Measurements from ENCODE around the gene LSM4. TPM values are rescaled to one million over a fixed set of nuclear protein-coding genes. Genes with fewer than 3 reads are reported as not detected.

LSM4 gene
- total RNA-seq, 1 donor from 2014 or later, result 85.0 TPM

DNA sequence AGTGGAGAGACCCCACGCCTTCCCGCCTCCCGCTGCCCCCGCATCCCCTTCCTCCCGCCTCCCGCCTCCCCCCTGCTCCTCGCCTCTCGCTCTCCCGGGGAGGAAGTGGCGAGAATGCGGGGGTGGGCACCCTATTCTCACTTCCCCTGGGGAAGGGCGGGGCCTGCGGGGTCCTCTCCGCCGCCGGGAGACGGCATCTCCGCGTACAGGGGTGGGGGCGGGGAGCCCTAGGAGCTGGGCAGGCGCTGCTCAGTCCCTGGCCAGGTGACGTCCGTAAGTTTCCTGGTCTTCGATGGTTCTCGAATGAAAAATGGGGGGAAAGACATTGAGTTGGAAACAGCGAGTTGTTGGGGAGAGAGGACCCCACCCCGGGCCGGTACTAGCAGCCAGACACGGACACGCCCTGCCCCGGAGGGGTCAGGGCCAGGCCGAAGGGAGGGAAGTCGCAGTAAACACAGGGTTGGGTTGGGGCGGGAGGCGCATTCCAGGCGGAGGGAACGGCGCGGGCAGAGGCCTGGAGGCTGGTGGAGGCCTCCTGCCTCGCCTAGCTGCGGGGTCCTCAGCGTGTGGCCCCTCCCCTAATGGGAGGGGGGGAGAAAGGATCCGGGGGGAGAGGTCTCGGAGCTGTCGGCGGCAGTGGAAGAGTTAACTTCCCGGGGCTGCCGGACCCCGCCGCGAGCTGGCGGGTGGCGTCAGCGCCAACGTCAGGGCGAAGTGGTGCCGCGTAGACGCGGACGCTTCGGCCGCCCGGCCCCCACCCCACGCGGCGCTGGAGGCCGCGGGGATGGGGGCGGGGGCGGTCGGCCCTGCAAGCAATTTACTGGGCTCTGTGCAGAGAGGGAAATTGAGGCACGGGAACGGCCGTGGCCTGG, 31.1 kb downstream of the LSM4 start:
- ATAC-seq, result peak; percentile 65

DNA sequence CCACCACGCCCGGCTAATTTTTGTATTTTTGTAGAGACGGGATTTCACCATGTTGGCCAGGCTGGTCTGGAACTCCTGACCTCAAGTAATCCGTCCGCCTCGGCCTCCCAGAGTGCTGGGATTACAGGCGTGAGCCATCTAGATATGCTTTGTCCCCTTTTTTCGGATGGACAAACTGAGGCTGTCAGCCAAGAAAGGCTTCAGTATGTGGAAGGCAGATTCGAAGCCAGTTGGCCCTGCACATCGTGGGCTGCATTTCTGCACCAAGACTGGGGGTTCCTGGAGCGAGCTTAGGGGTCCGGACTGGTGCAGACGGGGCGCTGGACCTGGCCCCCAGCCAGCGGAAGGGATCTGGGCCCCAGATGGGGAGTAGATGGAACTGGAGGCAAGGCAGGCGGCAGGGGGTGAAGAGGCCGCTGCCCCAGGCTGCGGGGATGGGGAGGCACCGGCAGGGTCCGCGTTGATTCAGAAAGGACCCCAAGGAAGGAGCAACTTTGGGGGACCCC, 31.8 kb downstream of the LSM4 start:
- no peak for ATAC-seq

DNA sequence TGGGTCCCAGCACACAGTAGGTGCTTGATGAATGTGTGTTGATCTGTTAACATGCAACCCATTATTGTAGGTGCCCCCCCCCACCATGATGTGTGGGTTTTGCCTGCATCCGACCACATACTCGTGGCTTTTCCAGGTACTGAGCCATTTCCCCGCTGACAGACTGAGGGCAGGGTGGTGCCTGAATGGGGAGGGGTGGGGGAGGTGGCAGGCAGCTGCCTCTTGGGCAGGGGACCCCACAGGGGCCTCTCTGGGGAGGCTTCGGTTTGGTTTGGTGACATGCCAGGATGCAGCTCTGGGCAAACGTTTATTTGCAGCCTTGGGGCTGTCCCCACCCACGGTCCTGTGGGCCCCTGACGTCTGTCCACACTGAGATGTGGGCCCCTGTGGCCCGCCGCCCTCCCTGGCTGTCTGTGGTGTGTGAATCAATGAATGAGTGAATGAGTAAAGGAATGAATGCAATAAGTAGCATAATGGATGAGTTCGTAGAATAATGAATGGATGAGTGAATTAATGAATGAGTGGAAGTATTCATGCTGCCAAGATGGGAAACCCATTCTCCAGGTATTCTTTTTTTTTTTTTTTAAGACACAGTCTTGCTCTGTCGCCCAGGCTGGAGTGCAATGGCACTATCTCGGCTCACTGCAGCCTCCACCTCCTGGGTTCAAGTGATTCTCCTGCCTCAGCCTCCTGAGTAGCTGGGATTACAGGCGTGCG, 32.4 kb downstream of the LSM4 start:
- peak; percentile 3 for ATAC-seq

DNA sequence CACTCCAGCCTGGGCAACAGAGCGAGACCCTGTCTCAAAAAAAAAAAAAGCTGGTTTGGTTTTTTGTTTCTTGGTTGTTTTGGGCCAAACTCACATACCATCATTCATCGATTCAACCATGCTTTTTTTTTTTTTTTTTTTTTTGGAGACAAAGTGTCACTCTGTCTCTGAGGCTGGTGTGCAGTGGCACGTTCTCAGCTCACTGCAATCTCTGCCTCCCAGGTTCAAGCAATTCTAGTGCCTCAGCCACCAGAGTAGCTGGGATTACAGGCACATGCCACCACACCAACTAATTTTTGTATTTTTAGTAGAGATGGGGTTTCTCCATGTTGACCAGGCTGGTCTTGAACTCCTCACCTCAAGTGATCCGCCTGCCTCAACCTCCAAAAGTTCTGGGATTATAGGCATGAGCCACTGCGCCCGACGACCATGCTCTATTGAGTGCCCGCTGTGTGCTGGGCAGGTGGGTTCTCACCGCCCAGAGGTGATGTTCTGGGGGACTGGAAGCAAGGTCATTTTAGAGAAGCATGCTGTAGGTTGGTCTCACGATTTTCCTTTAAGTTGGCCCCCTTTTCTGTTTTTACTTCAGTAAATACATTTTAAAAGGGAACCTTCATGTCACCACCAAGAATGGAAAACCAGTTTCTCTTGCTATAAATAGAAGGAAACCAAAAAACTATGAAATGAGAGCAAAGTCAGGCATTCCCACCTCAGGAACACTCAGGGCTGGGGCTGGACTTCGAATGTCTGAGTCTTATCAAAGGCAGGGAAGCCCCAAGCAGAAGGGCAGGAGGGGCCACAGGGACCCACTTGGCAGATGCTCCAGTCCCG, 33.2 kb downstream of the LSM4 start:
- no peak for ATAC-seq

DNA sequence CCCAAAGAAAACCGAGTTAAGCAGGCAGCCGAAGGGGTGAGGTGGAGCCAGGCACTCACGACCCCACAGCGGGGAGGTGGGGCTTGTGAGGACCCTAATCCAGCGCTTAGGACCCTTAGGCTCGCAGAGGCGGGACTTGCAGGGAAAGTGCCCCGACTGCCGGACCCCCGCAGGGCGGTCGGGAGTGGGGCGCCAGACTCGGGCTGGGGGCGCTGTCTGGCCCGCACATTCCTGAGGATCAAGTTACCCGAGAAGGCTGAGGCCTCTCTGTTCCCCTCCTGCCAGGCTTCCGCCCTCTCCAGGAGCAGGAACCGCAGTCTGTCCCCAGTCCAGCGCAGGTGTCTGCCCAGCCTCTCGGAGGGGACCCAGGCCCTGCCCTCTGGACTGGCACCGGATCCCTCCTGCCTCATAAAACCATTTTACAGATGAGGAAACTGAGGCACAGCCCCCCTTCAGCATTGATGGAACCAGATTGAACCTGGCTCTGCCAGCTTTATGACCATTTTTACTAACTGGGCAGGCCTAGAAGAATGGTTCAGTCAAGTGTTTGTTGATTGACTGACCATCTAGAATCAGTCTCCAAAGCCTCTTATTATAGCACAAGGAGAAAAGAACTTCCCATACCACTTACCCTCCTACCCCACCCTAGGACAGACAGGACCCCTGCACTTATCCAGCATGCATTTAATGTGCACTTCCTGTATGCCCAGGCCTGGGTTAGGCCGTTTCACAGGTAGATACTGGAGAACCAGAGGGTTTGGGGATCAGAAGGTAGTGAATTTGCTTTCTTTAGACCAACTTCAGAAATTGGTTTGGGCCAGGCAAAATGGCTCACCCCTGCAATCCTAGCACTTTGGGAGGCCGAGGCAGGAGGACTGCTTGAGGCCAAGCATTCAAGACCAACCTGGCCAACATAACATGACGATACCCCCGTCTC, 34.8 kb downstream of the LSM4 start:
- ATAC-seq, result no peak

DNA sequence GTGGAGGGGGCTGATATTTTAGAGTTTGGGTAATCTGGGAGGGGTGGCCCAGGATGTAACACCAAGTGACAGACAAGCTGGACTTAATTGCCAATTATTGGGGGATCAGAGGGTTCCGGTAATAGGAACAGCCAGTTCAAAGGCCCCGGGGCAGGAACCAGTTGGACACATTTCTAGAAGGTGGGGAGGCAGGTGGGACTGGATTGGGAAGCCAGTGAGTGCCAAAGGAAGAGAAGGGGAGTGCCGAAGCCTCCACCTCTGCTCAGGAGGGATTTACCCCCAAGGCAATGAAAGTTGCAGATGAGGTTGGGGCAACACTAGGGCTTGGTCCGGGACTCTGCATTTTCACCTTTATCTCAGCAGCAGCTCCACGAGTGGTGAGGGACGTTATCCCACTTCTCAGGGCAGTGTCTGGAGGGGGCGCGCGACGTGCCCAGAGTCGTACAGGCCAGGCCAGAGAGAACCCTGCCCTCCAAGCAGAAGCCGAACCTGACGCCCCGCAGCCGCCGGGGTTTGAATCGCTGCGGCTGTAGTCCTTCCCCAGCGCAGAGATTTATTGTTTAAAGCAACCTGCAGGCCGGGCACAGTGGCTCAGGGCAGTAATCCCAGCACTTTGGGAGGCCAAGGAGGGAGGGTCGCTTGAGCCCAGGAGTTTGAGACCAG, 35.8 kb downstream of the LSM4 start:
- no peak for ATAC-seq

DNA sequence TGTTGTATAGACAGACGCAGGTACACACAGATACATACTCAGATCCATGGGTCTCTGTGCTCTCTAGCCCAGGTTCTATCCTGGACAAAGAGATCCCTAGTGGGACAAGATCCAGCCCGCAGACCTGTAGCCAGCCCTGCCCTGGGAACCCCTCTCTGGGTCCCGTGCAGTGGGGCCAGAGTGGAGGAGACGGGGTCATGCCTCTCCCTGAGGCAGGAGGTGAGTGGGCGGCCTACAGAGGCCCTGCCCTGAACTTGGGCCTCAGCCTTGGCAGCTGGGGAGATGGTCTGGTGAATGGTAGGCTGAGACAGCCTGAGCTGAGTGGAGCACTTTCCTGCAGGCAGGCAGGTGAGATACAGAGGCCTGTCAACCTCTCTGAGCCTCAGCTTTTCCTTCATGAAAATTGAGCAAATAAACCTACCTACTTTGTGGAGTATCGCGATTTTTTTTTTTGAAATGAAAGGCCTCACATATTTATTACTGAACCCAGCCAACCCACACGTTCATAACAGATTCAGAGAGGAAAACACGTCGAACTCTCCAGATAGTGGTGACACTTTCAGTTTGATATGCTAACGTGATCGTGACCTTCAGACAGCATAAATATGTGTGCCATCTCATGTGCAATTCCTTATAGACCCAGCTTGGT, 38.0 kb downstream of the LSM4 start:
- no peak for ATAC-seq

DNA sequence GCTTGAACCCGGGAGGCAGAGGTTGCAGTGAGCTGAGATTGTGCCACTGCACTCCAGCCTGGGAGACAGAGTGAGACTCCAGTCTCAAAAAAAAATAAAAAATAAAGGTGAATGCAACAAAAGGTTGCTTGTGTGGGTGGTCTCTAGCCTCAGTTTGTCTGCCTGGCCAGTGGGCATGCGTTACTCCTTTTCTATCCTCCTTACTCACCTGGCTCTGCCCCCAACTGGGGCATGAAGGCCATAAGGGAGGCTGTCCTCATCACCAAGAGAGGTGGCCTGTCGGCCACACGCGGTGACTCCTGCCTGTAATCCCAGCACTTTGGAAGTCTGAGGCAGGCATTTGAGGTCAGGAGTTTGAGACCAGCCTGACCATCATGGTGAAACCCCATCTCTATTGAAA, 39.5 kb downstream of the LSM4 start:
- ATAC-seq, result no peak

DNA sequence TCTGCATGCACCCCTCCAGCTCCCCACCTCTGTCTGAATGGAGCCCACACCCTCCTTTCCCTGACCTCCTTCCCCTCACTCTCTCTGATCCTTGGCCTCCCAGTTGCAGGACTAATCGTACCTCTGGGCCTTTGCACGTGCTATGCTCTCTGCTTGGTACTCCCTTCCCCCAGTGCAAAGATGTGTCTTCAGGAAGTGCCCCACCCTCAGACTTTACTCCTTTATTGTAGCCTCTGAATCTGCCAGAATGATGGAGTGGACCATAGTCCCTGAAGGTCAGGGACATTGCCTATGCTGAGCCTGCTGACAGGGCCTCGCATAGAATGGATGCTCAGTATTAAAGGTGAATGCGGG, 40.1 kb downstream of the LSM4 start:
- no peak for ATAC-seq

DNA sequence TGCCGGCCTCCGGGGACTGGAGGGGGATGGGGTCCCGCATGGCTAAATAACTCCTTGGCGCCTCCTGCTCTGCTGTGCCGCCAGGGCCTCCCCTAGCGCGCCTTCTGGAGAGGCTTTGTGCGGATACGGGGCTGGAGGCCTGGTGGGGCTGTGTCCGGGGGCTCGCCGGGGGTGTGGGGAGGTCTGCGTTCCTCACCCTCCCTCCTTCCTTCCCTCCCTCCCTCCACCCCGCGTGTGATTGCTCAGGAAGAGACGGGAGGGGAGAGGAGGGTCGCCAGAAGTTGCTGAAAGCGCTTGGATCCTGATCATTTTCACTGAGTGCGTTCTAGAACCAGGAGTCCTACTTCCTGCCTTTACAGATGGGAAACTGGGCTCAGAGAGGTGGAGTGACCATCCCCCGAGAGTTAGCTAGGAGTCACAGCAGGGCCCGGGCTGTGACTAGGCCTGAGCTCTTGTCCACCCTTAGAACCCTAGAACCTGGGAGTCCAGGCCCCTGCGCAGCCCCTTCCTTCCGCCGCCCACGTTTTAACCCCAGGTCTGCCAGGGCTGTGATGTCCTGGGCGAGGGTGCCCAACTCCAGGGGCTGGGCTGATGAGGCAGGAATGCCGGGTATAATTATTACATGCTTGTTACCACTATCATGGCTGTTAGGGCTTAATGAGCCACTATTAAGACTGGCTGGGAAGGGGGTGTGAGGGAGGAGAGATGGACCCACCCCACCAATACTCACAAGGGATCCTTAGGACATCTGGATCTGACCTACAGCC, 40.7 kb downstream of the LSM4 start:
- ATAC-seq, result no peak

DNA sequence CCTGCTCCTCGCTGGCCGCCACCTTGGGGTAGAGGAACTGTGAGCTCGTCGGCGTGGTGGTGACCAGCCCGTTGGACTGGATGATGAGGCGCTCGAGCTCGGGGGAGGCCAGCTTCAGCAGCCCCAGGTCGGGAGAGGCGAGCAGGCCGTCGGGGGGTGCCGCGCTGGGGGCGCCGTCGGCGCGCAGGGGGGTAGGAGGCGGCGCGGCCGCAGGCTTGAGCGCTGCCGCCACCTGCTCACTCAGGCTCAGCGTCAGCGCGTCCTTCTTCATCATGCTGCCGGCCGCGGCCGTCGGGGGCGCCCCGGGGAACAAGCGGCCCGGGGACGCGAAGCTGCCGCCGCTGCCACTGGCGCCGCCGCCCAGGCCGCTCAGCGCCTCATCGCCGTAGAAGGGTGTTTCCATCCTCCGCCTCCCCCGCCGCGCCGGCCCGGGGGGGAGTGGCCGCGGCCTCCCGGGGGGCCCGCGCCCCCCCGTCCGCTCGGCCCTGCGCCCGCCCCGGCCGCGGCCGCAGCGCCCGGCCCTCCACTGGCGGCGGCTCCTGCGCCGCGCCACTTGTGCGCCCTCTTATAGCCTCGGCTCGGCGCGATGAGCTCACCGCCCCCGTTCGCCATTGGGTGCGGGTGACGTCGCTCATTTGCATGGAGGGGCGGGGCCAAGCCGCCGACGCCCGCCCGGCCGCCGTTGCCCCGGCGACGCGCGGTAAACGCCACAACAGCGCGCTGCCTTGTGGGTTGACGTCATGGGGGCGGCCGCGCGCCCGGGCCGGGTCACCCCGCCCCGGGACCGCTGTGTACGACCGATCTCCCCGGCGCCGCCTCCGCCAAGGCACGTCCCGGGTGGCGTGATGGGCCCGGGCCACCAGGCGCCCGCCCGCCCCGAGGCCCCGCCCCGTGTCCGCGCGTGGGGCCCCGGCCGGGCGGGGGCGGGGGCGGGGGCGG, 41.5 kb downstream of the LSM4 start, which contains the start of gene JUND:
TSS of gene JUND (minus strand) at position 541 of the 939 bp plus-strand sequence. CDS start at position 403, 138 bp downstream.
- peak; percentile 85 for ATAC-seq

DNA sequence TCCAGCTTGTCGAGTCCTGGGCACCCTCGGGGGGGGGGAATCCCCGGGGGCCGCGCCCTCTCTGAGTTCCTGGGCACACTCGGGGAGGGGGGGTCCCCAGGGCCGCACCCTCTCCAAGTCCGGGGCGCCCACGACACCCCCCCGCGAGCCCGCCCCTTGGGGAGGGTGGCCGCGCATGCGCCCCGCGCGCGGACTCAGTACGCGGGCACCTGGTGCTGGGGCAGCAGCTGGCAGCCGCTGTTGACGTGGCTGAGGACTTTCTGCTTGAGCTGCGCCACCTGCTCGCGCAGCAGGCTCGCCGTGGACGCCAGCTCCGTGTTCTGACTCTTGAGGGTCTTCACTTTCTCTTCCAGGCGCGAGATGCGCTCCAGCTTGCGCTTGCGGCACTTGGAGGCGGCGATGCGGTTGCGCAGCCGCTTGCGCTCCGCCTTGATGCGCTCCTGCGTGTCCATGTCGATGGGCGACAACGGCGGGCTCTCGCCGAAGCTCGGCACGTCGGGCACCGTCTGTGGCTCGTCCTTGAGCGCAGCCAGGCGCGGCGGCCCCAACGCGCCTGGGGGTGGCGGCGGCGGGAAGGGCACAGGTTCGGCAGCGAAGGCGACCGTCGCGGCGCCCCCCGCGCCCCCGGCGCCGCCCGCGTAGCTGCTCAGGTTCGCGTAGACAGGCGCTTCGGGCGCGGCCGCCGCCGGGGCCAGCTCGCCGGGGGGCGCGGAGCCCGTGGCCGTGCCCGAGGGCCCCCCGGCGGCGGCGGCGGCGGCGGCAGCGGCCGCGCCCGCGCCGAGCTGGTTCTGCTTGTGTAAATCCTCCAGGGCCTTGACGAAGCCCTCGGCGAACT, 42.4 kb downstream of the LSM4 start:
- peak; percentile 58 for ATAC-seq

DNA sequence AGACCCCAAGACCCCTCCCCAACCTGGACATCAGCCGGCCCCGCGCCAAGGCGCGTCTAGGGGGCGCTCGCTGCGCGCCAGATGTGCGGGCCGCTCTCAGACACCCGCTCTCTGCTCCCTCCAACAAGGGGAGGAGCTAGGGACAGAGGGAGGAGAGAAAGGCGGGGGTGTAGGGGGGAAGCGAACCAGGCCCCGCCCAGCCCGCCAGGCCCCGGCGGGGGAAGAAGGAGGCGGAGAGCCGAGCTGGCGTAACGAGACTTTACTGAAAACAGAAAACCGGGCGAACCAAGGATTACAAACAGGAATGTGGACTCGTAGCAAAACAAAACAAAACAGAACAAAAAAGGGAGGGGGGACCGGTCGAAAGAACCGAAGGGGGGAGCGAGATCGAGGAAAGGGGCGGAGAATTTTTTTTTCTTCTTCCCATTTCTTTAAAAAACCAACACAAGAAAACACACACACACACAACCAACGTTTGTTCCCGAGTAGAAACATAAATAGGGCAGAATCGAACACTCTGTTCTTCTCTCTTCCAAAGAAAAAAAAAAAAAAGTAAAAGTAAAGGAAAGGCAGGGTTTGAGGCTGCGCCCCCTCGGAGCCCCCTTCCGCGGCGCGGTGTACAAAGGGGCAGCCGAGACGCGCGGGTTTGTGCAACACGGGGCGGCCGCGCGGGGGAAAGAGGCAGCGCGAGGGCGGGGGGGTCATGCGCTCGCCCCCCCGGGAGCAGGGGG, 43.2 kb downstream of the LSM4 start:
- ATAC-seq, result peak; percentile 69

DNA sequence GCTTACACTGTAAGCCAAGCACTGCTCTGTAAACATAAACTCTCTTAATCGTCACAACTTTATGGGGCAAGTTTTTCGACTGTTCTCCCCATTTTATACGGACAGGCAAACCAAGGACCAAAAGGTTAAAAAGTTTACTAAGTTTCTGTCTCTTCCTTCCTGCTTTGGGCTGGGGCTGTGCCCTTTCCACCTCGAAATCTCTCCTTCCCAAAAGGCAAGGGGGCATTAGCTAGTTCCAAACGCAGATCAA, 43.7 kb downstream of the LSM4 start:
- no peak for ATAC-seq

DNA sequence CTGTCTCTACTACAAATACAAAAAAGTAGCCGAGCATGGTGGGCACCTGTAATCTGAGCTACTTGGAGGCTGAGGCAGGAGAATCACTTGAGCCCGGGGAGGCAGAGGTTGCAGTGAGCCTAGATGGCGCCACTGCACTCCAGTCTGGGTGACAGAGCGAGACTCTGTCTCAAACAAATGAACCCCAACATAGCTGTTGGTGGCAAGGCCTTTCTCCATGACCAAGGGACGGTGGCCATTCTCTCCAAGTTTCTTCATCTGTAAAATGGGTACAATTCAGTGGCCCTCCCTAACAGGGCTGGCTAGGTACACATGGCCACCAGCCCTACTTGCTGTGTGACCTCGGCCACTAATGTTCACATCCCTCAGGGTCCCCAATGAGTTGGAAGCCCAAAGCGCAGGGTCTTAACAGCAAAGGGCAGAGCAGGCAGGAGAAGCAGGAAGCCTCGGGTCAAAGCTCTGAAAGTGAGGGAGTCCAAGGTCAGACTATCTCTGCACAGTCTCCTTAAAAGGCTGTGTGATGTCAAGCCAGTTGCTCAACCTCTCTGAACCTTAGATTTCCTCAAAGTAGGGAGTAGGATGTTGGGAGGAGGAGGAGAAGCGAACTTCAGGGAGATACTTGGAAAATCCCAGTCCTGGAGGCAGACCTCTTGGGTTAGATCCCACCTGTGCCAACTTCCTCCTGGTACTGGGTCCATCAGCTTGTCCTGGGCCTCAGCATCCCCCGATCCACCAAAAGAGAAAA, 44.2 kb downstream of the LSM4 start:
- ATAC-seq, result no peak

DNA sequence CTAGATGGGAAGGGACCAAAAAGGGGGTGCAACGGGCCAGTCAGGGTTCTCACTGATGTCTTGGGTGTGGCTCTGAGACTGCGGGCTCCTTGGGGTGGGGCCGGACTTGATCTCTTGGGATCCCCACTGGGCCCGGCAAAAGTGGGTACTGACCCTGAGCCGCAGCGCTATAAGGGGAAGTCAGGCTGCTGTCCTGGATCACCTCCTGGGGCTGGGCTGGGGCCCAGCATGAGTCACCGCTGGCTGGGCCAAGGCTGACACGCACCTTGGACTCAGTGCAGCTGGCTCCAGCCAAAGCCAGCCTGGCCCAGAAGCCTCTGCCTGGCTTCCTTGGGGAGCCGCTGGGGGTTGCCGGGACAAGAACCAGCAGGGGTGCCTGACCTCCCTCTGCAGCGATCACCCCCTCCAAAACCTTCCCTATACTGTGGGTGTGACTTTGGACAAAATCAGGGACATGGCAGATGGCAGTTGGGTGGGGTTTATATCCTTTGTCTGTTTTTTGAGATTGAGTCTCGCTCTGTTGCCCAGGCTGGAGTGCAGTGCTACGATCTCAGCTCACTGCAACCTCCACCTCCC, 48.0 kb downstream of the LSM4 start:
- peak; percentile 80 for ATAC-seq

Measured in esophagus mucosa (tissue), 1 donor.